ENCODE results near the gene FOXO1.

The FOXO1 gene

DNA sequence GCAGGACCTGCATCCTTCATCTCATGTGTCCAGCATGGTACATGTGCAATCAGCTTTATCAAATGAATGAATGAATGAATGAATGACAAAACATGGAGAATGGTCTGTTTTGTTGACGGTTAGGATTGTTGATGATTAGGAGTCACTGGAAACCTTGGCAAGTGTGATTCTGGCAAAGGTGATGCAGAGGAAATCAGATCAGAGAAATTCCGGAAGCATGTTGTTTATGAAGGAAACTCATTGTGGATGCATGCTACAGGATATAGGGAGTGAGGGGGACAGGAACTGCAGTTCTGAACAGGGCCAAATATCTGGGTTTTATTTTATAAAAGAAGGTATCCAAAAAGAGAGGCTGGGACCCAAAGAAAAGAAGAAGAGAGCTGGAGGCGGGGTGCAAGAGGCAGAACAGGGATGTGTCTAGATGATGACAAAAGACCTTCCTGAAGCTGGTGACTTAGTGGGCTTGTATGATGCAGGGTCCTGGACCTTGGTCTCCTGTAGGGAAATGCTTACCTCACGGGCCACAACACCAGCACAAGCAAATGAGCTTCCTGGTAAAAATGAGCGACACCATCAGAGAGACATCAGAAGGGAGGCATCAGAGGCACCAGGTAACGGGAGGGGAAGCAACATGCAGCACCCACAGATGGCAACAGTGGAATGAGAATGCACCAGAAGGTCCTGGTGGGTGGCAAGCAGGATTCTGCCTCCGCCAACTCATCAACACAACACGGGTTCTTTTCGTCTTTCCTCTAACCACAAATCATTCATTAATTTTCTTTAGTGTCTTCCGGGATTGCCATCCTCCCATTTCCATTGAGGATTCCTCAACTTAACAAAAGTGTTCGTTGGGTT is 159.6 kb downstream of the FOXO1 start:
- no peaks in the 10 kb centered on the region for H3K9me3 ChIP-seq (ENCODE audit: control insufficient read depth in 2 of 2, low read length in 2 of 2)
- no peak overlapping the region for H3K27ac ChIP-seq (ENCODE audit: low read length)
- no peaks in the 10 kb centered on the region for H3K36me3 ChIP-seq (ENCODE audit: control insufficient read depth in 2 of 2, insufficient read depth in 2 of 2, low read length in 2 of 2)
- no peaks in the 10 kb centered on the region for H3K27me3 ChIP-seq (ENCODE audit: control insufficient read depth in 1 of 2, insufficient read depth in 2 of 2, low read length in 2 of 2)
- H3K4me3 ChIP-seq (ENCODE audit: low read length in 2 of 2) = no peak overlapping the region
- no peaks in the 10 kb centered on the region for H3K4me1 ChIP-seq (ENCODE audit: control insufficient read depth, insufficient read depth, low read length)
- no peak overlapping the region for H3K9ac ChIP-seq (ENCODE audit: low read length in 2 of 2)
